Mesenchymal stem cell (in vitro differentiated cells and primary cell): ENCODE data around the gene DNAH14.
"Not testable (repeated sequence)": the region's sequence is repeated elsewhere in the genome, so short reads cannot be mapped to it uniquely, and the experiment has no call there.

ENCODE experiments used
- DNase-seq: peaks from one replicate; pipeline ENCODE4 v3.0.0-alpha.2; 2013
- H2AFZ ChIP-seq: one replicate; pipeline ENCODE4 v1.6.1; 2013; ENCODE audit warnings: low read depth, mild to moderate bottlenecking, control low read depth, inconsistent platforms, low read length, moderate library complexity
- H2AK5ac ChIP-seq: 2 replicates; pipeline ENCODE4 v1.6.1; 2013; ENCODE audit warnings: low read length, moderate library complexity, mild to moderate bottlenecking, inconsistent platforms; ENCODE audit not compliant: severe bottlenecking
- H2BK120ac ChIP-seq: one replicate; pipeline ENCODE4 v1.6.1; 2013; ENCODE audit warnings: low read depth, mild to moderate bottlenecking, inconsistent platforms, low read length, moderate library complexity
- H2BK12ac ChIP-seq, 2 experiments: one replicate each; pipeline ENCODE4 v1.6.1; 2013; ENCODE audit warnings: inconsistent platforms in 2 of 2, low read length in 2 of 2, mild to moderate bottlenecking in 2 of 2, moderate library complexity in 2 of 2, control low read depth in 1 of 2
- H2BK15ac ChIP-seq: one replicate; pipeline ENCODE4 v1.6.1; 2013; ENCODE audit warnings: mild to moderate bottlenecking, low read depth, inconsistent platforms; ENCODE audit not compliant: poor library complexity, severe bottlenecking
- H2BK5ac ChIP-seq: 2 replicates; pipeline ENCODE4 v1.6.1; 2013; ENCODE audit warnings: low read depth, mild to moderate bottlenecking, low read length, control low read depth, inconsistent platforms; ENCODE audit not compliant: poor library complexity, severe bottlenecking
- H3K14ac ChIP-seq, 2 experiments: one replicate each; pipeline ENCODE4 v1.6.1; 2013; ENCODE audit warnings: inconsistent platforms in 2 of 2, low read length in 2 of 2, control low read depth in 1 of 2, mild to moderate bottlenecking in 1 of 2, moderate library complexity in 1 of 2
- H3K18ac ChIP-seq, 2 experiments: one replicate each; pipeline ENCODE4 v1.6.1; 2013; ENCODE audit warnings: inconsistent platforms in 2 of 2, low read length in 2 of 2, control low read depth in 1 of 2, low read depth in 1 of 2, mild to moderate bottlenecking in 1 of 2
- H3K23ac ChIP-seq, 2 experiments: one replicate each; pipeline ENCODE4 v1.6.1; 2013; ENCODE audit warnings: inconsistent platforms in 2 of 2, low read length in 2 of 2, mild to moderate bottlenecking in 2 of 2, moderate library complexity in 2 of 2, control low read depth in 1 of 2
- H3K27ac ChIP-seq: 2 replicates; pipeline ENCODE4 v1.5.1; 2013; ENCODE audit warnings: mild to moderate bottlenecking, moderate library complexity, low read length, control low read depth, inconsistent platforms; ENCODE audit not compliant: poor library complexity, severe bottlenecking
- H3K27me3 ChIP-seq, 2 experiments: 2 replicates each; pipeline versions ENCODE4 v1.6.1 to v1.7.0; 2013; ENCODE audit warnings: low read length in 2 of 2, mild to moderate bottlenecking in 2 of 2, moderate library complexity in 2 of 2, control low read depth in 1 of 2, inconsistent platforms in 1 of 2; ENCODE audit not compliant: control insufficient read depth in 1 of 2, insufficient read depth in 1 of 2
- H3K36me3 ChIP-seq, 2 experiments: 2 replicates each; pipeline versions ENCODE4 v1.6.1 to v1.7.0; 2013; ENCODE audit warnings: low read length in 2 of 2, control low read depth in 1 of 2, inconsistent platforms in 1 of 2, low read depth in 1 of 2, mild to moderate bottlenecking in 1 of 2; ENCODE audit not compliant: insufficient read depth in 2 of 2, control insufficient read depth in 1 of 2
- H3K4ac ChIP-seq, 2 experiments: one replicate each; pipeline ENCODE4 v1.6.1; 2013; ENCODE audit warnings: inconsistent platforms in 2 of 2, low read length in 2 of 2, mild to moderate bottlenecking in 2 of 2, moderate library complexity in 2 of 2, control low read depth in 1 of 2, low read depth in 1 of 2
- H3K4me1 ChIP-seq: 2 replicates; pipeline ENCODE4 v1.6.1; 2013; ENCODE audit warnings: low read depth, low read length, control low read depth; ENCODE audit not compliant: control insufficient read depth, insufficient read depth
- H3K4me2 ChIP-seq: 2 replicates; pipeline ENCODE4 v1.6.1; 2013; ENCODE audit warnings: low read length, mild to moderate bottlenecking, inconsistent platforms; ENCODE audit not compliant: poor library complexity, severe bottlenecking
- H3K4me3 ChIP-seq, 2 experiments: 2 replicates each; pipeline versions ENCODE4 v1.5.1 to v1.7.0; 2013; ENCODE audit warnings: low read length in 2 of 2, mild to moderate bottlenecking in 2 of 2, control low read depth in 1 of 2, low read depth in 1 of 2; ENCODE audit not compliant: insufficient read depth in 1 of 2
- H3K79me1 ChIP-seq: replicated peaks from 2 replicates; pipeline ENCODE4 v1.6.1; 2013; ENCODE audit warnings: mild to moderate bottlenecking, control low read depth, low read length, inconsistent platforms; ENCODE audit not compliant: poor library complexity, severe bottlenecking
- H3K9ac ChIP-seq: 2 replicates; pipeline ENCODE4 v1.7.0; 2013; ENCODE audit warnings: mild to moderate bottlenecking, low read length, moderate library complexity
- H3K9me3 ChIP-seq: 2 replicates; pipeline ENCODE4 v1.7.0; 2013; ENCODE audit warnings: mild to moderate bottlenecking, low read length; ENCODE audit not compliant: control insufficient read depth
- H4K8ac ChIP-seq: one replicate; pipeline ENCODE4 v1.6.1; 2013; ENCODE audit warnings: inconsistent platforms, mild to moderate bottlenecking, low read length, moderate library complexity
- H4K91ac ChIP-seq: one replicate; pipeline ENCODE4 v1.6.1; 2013; ENCODE audit warnings: mild to moderate bottlenecking, low read length, inconsistent platforms
- WGBS: methylation state at CpG from one replicate; pipeline ENCODE4 v1.1.7; 2013; ENCODE audit warnings: mixed read lengths; 5-methylcytosine and 5-hydroxymethylcytosine counted together

DNAH14 gene

GRCh38 chr1:225229429-225229828, 300.0 kb downstream of the DNAH14 start:
- H3K4me3 ChIP-seq, H3K27me3 ChIP-seq, H4K91ac ChIP-seq, H2BK12ac ChIP-seq, H2BK5ac ChIP-seq, H2AFZ ChIP-seq, H3K4me2 ChIP-seq, H3K27ac ChIP-seq, H3K23ac ChIP-seq, H3K4me1 ChIP-seq, H3K4ac ChIP-seq, DNase-seq, H3K18ac ChIP-seq, H3K9ac ChIP-seq, H2AK5ac ChIP-seq, H2BK15ac ChIP-seq, H2BK120ac ChIP-seq, H4K8ac ChIP-seq, H3K36me3 ChIP-seq, H3K9me3 ChIP-seq, H3K79me1 ChIP-seq, H3K14ac ChIP-seq: not testable (repeated sequence)

- Histone ChIP-seq H3K27me3 (no peaks in the 10 kb centered on the region), H3K23ac (no peak overlapping the region), H3K18ac (no peak overlapping the region), H3K4me1 (no peaks in the 10 kb centered on the region), H3K79me1 (no peaks in the 10 kb centered on the region), H2AFZ (no peak overlapping the region), H4K91ac (no peak overlapping the region), H2BK12ac (no peak overlapping the region), H3K14ac (no peak overlapping the region), H3K9ac (no peak overlapping the region), H4K8ac (no peak overlapping the region), H3K4me2 (no peak overlapping the region), H2BK15ac (no peak overlapping the region), H3K36me3 (no peaks in the 10 kb centered on the region), H3K9me3 (peaks cover 4% of the 10 kb centered on the region), H3K4me3 (no peak overlapping the region), H3K4ac (no peak overlapping the region), H2BK5ac (no peak overlapping the region), H2AK5ac (no peak overlapping the region), H2BK120ac (no peak overlapping the region), H3K27ac (no peak overlapping the region)
- DNase-seq: no peak
- 60% methylated on average over 1 of the region's 2 CpGs for WGBS
Observed at GRCh38 chr1:225230483-225230882, 301.0 kb downstream of the DNAH14 start.

GRCh38 chr1:225232930-225233329, 303.5 kb downstream of the DNAH14 start:
- WGBS: 83% methylated on average over 1 of the region's 1 CpG
- H2BK12ac ChIP-seq, H3K36me3 ChIP-seq: not testable (repeated sequence)

GRCh38 chr1:225242611-225243010, 313.1 kb downstream of the DNAH14 start:
- Histone ChIP-seq H2AFZ (no peak overlapping the region), H3K14ac (no peak overlapping the region), H2BK12ac (no peak overlapping the region), H4K91ac (no peak overlapping the region), H3K36me3 (no peaks in the 10 kb centered on the region), H3K9me3 (peaks cover 13% of the 10 kb centered on the region), H3K79me1 (no peaks in the 10 kb centered on the region), H2AK5ac (no peak overlapping the region), H2BK5ac (no peak overlapping the region), H3K9ac (no peak overlapping the region), H2BK15ac (no peak overlapping the region), H3K18ac (no peak overlapping the region), H3K27ac (no peak overlapping the region), H3K23ac (no peak overlapping the region), H4K8ac (no peak overlapping the region), H3K4me2 (no peak overlapping the region), H3K4me1 (no peaks in the 10 kb centered on the region), H3K4ac (no peak overlapping the region), H2BK120ac (no peak overlapping the region), H3K4me3 (no peak overlapping the region), H3K27me3 (no peaks in the 10 kb centered on the region)
- no peak for DNase-seq
- no CpG with 5 or more reads among the region's 3 CpGs for WGBS

More at GRCh38 chr1:225232930-225233329, 303.5 kb downstream of the DNAH14 start:
- not testable (repeated sequence) for H3K79me1 ChIP-seq, H3K27ac ChIP-seq, H2BK5ac ChIP-seq, H3K4me3 ChIP-seq, DNase-seq, H3K18ac ChIP-seq, H3K4me2 ChIP-seq, H3K27me3 ChIP-seq, H2BK120ac ChIP-seq, H3K4ac ChIP-seq, H3K9ac ChIP-seq, H3K4me1 ChIP-seq, H3K23ac ChIP-seq, H2AK5ac ChIP-seq, H2BK15ac ChIP-seq, H2AFZ ChIP-seq, H4K91ac ChIP-seq, H3K14ac ChIP-seq, H4K8ac ChIP-seq
- H3K9me3 ChIP-seq: peaks cover 24% of the 10 kb centered on the region
